Adrenal gland (tissue), 12 donors: ENCODE results near the gene C16orf96. TPM values are rescaled to one million over a fixed set of nuclear protein-coding genes. Genes with fewer than 3 reads are reported as not detected.
A peak's percentile ranks its signal among the peaks of the same experiment; 100 is the strongest.

Experiments used
- DNase-seq, 7 donors: peaks; one replicate each; pipeline ENCODE4 v3.0.0-alpha.2; 2019 to 2020
- H3K27ac ChIP-seq, 5 donors: fragments of 200-600 bp; sonication (generic) in 4 of 5; 1 replicate in 3 of 5; 2 replicates in 2 of 5; pipeline versions ENCODE4 v1.5.1 to v1.8.0; 2016 to 2020; ENCODE audit warnings: mild to moderate bottlenecking in 1 of 5
- H3K27me3 ChIP-seq: fragments of 200-600 bp; 2 replicates; pipeline ENCODE4 v1.8.0; 2021
- H3K36me3 ChIP-seq, 2 donors: fragments of 200-600 bp; replicated peaks in 1 of 2; 1 replicate in 1 of 2; 2 replicates in 1 of 2; pipeline versions ENCODE4 v1.5.1 to v1.8.0; 2018 to 2022
- H3K4me1 ChIP-seq, 2 donors: fragments of 200-600 bp; replicated peaks in 1 of 2; 1 replicate in 1 of 2; 2 replicates in 1 of 2; pipeline versions ENCODE4 v1.5.1 to v1.8.0; 2018 to 2021
- H3K4me3 ChIP-seq, 4 donors: fragments of 200-600 bp; sonication (generic) in 3 of 4; one replicate each; pipeline ENCODE4 v1.5.1; 2016 to 2018
- H3K9me3 ChIP-seq, 3 donors: fragments of 200-600 bp; sonication (generic) in 1 of 3; replicated peaks in 1 of 3; 1 replicate in 2 of 3; 2 replicates in 1 of 3; pipeline versions ENCODE4 v1.5.1 to v1.8.0; 2016 to 2021
- POLR2A ChIP-seq, 2 donors: fragments of 450-650 bp; IDR thresholded peaks; one replicate each; pipeline ENCODE4 v1.6.1; 2017; ENCODE audit warnings: antibody characterized with exemption in 2 of 2, mild to moderate bottlenecking in 2 of 2, moderate library complexity in 1 of 2
- WGBS, 4 donors: extraction: QIAGEN DNeasy Blood & Tissue Kit in 2 of 4; methylation state at CpG; one replicate each; pipeline versions ENCODE4 v1.1.5 to v1.1.7; 2013 to 2017; 5-methylcytosine and 5-hydroxymethylcytosine counted together
- intact Hi-C, 2 donors: fragments of 100-400 bp; cut with DNase I; formaldehyde crosslinking; loops; one replicate each; pipeline versions ENCODE4 v1.14.1 to v1.15.0; 2022 to 2023
- polyA plus RNA-seq, 3 donors: library from polyadenylated mRNA; stranded (reverse); fragments of 200-250 nt in 2 of 3; fragments of 350-450 nt in 1 of 3; fragmentation: Illumina TruSeq in 1 of 3; extraction: RNeasy Lipid Tissue Mini Kit (QIAGEN cat#74804) in 1 of 3; gene quantifications; one replicate each; pipeline ENCODE4 v1.2.3, GENCODE V29; 2013 to 2014
- total RNA-seq, 9 donors: library from RNA; depleted of rRNA in 4 of 9; stranded (reverse); fragments of >200 nt in 4 of 9; fragments of 120-200 nt in 1 of 9; fragmentation: NEBNext Ultra II Directional in 1 of 9; extraction: Animal tissue kit (Norgen Biotek cat#: 25700) in 1 of 9; gene quantifications; one replicate each; pipeline versions ENCODE4 v1.1.0 to v1.2.4, GENCODE V29; 2013 to 2023
- TF ChIP-seq, protein P1 (sequence below), 6 experiments: fragments of 450-650 bp in 4 of 6; fragments of 200-600 bp in 2 of 6; sonication (generic) in 1 of 6; IDR thresholded peaks; 1 replicate in 5 of 6; 2 replicates in 1 of 6; pipeline versions ENCODE4 v1.5.1 to v1.8.0; 2016 to 2021; ENCODE audit warnings: antibody characterized with exemption in 6 of 6, mild to moderate bottlenecking in 2 of 6, moderate library complexity in 1 of 6
- donor health status: healthy with polysubstance abuse.
- donor health status: Bipolar disorder and iron deficiency.
- donor health status: DM: yes; HTN: yes; CAD: no.
- donor health status: DM: no; HTN: no; CAD: no.
- donor health status: DM: no; HTN: no; CAD: no.
- donor health status: DM: yes; HTN: yes; CAD: no.

C16orf96 gene
- total and polyA plus RNA-seq, 12 donors = 0.07 to 0.61 (median 0.28) TPM; not detected in 1

DNA sequence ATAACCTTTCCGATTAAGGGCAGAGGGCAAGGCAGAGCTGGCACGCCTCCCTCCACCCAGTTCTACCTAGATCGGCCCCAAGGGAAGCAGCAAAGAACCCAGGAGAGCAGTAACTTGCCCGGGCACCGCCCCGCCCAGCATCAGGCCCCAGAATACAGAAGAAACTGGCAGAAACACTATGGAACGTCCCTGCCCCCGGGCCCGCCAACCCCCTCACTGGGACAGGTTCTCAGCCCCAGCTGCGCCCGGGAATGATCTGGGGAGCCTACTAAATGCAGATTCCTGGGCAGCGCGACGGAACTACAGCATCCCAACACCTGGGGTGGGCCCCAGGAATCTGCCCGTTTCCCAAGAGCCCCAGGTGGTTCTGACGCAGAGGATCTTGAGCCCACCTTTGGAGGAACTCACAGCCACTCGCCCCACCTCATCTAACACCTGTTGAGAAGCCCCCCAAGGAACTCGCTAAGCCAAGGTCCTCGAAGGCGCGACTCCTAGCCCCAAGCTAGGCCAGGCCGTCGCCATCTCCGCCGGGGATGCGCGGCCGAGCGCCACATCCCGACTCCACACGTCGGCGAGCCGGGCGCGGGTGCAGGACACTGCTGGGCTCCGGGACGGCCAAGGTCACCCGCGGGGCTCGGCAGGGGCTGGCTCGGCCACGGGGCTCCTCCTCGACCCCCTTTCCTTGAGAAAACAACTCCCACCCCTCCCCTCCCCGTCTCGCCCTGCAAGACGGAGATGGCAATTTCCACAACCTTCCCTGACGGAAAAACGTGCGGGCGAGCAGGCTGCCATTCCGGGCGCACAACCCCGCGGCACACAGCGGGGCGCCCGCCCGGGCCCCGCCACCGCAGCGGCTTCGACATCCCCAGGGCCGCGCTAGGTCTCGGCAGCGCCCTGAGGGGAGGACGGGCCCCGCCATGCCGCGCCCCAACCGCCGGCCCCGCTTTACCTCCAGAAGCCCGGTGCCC lies 18.5 kb upstream of the C16orf96 start:
- DNase-seq = peak in 4 of 7 donors; percentile 44 to 54 (median 50)

DNA sequence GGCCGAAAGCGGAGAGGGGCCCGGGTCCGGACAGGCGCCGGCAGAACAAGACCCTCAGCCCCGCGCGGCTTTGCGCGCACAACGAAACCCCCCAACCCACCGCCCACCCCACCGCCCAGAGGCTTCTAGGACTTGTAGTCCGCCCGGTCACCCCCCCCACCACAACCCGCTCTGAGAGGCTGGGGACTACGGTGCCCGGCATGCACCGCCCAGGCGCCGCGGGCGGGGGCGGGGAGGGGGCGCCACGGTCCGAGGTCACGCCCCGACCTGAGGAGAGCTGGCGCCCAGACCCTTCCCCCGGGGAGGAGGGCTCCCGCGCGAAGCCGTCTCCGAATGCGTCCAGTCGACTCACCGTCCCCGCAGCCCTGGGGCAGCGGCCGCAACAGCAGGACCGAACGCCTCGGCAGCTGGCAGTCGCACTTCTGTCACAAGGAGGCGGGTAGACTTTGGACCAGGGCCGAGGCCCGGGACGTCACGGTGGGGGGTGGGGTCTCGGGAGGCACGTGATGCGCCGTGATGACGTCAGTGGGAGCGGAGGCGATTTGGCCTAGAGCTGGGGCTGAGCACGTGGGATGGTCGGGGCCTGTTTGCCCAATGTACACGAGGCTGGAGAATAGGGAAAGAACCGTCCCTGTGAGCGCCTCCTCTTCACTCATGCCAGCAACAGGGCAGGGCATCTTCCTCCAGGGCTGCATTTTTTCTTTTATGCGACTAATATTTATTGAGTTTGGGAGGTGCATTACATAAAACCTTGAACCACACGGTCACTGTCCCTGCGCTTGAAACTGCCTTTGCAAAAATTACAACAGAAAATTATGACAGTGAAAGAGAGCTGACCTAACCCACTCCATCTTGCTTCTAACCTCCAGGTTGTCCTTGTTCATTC lies 17.5 kb upstream of the C16orf96 start, which contains the start of gene CDIP1:
Gene CDIP1 (minus strand): TSS at position 424 of the 886 bp plus-strand sequence. CDS start 24,643 bp downstream, outside the sequence.
- TF ChIP-seq, protein P1, sequence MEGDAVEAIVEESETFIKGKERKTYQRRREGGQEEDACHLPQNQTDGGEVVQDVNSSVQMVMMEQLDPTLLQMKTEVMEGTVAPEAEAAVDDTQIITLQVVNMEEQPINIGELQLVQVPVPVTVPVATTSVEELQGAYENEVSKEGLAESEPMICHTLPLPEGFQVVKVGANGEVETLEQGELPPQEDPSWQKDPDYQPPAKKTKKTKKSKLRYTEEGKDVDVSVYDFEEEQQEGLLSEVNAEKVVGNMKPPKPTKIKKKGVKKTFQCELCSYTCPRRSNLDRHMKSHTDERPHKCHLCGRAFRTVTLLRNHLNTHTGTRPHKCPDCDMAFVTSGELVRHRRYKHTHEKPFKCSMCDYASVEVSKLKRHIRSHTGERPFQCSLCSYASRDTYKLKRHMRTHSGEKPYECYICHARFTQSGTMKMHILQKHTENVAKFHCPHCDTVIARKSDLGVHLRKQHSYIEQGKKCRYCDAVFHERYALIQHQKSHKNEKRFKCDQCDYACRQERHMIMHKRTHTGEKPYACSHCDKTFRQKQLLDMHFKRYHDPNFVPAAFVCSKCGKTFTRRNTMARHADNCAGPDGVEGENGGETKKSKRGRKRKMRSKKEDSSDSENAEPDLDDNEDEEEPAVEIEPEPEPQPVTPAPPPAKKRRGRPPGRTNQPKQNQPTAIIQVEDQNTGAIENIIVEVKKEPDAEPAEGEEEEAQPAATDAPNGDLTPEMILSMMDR (IDR thresholded peaks at IDR 0.05) = peak in 5 of 6 experiments; percentile 12 to 49 (median 19)
- TF ChIP-seq POLR2A (IDR thresholded peaks at IDR 0.05) = peak; percentile 88 to 97
- intact Hi-C loops = no loop called here
- Histone ChIP-seq H3K36me3 (no peaks in the 10 kb centered on the region), H3K27me3 (no peaks in the 10 kb centered on the region), H3K4me1 (peaks cover 9 to 19% of the 10 kb centered on the region in 2 donors), H3K4me3 (peak within 1 kb of the TSS; percentile 54 to 85 (median 64)), H3K9me3 (no peaks in the 10 kb centered on the region), H3K27ac (peak within 1 kb of the TSS; percentile 59 to 94 (median 76))
- WGBS, 4 donors = 3 to 21% (median 4%) methylated on average over 6 to 67 of the region's 67 CpGs
- peak; percentile 98 to 99 (median 98) for DNase-seq

More for the DNA sequence above, 18.5 kb upstream of the C16orf96 start:
- TF ChIP-seq POLR2A (IDR thresholded peaks at IDR 0.05) = no peak
- TF ChIP-seq, protein P1 (IDR thresholded peaks at IDR 0.05) = no peak
- intact Hi-C loops = no loop called here
- Histone ChIP-seq H3K27ac (peak overlapping the region in 4 of 5 donors; percentile 59 to 94 (median 77)), H3K4me3 (peak overlapping the region; percentile 54 to 85 (median 64)), H3K9me3 (no peaks in the 10 kb centered on the region), H3K4me1 (peaks cover 9 to 19% of the 10 kb centered on the region in 2 donors), H3K27me3 (no peaks in the 10 kb centered on the region), H3K36me3 (no peaks in the 10 kb centered on the region)
- WGBS, 4 donors = 11 to 78% (median 13%) methylated on average over 4 to 75 of the region's 75 CpGs

DNA sequence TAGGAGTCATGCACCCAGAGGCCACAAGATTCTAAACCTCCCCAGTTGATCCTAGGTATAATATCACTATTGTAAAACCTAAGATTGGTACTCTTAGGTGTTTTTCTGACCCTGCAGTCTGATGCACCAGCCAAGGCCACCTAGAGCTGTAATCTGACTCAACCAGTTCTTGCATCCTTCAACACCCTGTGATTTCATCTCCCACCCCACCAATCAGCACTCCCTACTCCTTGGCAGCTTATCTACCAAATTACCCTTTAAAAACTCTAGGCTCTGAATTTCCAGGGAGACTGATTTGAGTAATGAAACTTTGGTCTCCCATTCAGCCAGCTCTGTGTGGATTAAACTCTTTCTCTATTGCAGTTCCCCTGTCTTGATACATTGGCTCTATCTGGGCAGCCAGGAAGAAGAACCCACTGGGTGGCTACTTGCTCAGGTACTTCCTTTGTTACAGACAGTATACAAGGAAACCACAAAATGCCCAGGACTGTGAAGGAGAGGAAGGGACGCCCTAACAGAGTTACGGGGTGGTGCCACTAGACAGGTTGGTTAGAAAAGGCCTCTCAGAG lies 16.3 kb upstream of the C16orf96 start:
- Histone ChIP-seq H3K4me3 (no peak overlapping the region), H3K9me3 (no peaks in the 10 kb centered on the region), H3K36me3 (no peaks in the 10 kb centered on the region), H3K27me3 (no peaks in the 10 kb centered on the region), H3K4me1 (peaks cover 9 to 19% of the 10 kb centered on the region in 2 donors), H3K27ac (no peak overlapping the region)
- intact Hi-C loops = no loop called here
- TF ChIP-seq, protein P1 (IDR thresholded peaks at IDR 0.05) = no peak
- no peak for TF ChIP-seq POLR2A (IDR thresholded peaks at IDR 0.05)
- no peak for DNase-seq
- 94 to 100% (median 99%) methylated on average over 2 of the region's 2 CpGs for WGBS, 4 donors
